Measurements from ENCODE around the gene B3GNT3. TPM values are rescaled to one million over a fixed set of nuclear protein-coding genes. Genes with fewer than 3 reads are reported as not detected.

Gene B3GNT3
- total and polyA plus RNA-seq, 9 of the 15 experiments (the other 6 are each of a cell fraction or from before 2014, with no cell fraction given), result 0.06 to 0.11 (median 0.07) TPM; not detected in 6

DNA sequence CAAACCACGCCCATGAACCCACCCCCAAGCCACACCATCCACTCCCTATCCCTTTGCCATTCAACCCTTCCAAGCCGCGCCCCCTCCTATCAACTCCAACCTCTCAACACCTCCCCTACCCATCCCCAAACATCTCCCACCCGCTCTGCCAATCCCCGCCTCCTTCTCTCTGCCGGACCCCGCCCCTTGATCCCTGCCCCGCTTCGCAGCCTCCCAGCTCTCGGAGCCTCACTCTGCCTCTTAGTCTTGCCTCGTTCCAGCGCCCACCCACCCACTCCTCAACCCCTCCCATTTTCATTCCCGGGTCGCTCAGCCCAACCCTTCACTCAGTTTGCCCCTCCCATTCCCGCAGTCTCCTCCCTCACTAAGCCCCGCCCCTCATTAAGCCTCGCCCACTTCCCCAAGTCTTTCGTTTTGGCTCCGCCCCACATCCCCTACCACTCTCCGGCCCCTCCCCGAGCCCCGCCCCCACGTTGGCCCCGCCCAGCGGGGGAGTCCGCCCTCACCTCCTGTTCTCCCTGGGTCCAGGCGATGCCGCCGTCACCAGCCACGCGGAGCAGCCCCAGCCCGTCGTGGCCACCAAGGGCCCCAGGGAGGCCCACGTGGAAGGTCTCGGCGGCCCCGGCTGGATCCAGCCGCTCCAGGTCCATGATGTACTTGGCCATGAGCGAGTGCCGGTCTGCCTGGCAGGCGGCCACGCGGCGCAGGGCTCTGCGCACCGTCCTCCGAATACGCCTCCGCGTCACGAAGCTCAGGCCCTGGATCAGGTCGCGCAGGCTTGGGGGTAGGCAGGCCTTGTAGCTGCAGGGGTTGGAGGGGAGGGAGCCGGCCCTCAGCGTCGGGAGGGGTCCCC lies 47.1 kb downstream of the B3GNT3 start (continued):
- TF ChIP-seq, protein P1, sequence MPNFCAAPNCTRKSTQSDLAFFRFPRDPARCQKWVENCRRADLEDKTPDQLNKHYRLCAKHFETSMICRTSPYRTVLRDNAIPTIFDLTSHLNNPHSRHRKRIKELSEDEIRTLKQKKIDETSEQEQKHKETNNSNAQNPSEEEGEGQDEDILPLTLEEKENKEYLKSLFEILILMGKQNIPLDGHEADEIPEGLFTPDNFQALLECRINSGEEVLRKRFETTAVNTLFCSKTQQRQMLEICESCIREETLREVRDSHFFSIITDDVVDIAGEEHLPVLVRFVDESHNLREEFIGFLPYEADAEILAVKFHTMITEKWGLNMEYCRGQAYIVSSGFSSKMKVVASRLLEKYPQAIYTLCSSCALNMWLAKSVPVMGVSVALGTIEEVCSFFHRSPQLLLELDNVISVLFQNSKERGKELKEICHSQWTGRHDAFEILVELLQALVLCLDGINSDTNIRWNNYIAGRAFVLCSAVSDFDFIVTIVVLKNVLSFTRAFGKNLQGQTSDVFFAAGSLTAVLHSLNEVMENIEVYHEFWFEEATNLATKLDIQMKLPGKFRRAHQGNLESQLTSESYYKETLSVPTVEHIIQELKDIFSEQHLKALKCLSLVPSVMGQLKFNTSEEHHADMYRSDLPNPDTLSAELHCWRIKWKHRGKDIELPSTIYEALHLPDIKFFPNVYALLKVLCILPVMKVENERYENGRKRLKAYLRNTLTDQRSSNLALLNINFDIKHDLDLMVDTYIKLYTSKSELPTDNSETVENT (CRISPR knock-in tag; IDR thresholded peaks at IDR 0.05), result peak; percentile 68; the same call in 1 of the 2 replicates
- TF ChIP-seq HIVEP1 (CRISPR knock-in tag; IDR thresholded peaks at IDR 0.05) (no peak), RB1 (IDR thresholded peaks at IDR 0.05; ENCODE audit: low read depth) (peak; percentile 62), HCFC1 (IDR thresholded peaks at IDR 0.05; ENCODE audit: low read depth, low read length) (peak; percentile 16; the same call in 1 of the 2 replicates), KLF6 (CRISPR knock-in tag; IDR thresholded peaks at IDR 0.05; ENCODE audit: borderline replicate concordance) (no peak), ZFX (CRISPR knock-in tag; IDR thresholded peaks at IDR 0.05) (peak; percentile 69), PTBP1 (IDR thresholded peaks at IDR 0.05; ENCODE audit: low read depth, low read length) (no peak), ZNF3 (CRISPR knock-in tag; IDR thresholded peaks at IDR 0.05) (no peak), TSC22D4 (tag; IDR thresholded peaks at IDR 0.05) (no peak), CHD1 (IDR thresholded peaks at IDR 0.05; ENCODE audit: low read length) (no peak), DACH1 (IDR thresholded peaks at IDR 0.05; ENCODE audit: partially characterized antibody) (peak; percentile 39), FOS (IDR thresholded peaks at IDR 0.05; ENCODE audit: extremely low read depth, insufficient read length) (no peak), PYGO2 (tag; IDR thresholded peaks at IDR 0.05) (no peak), NCOR1 (IDR thresholded peaks at IDR 0.05) (no peak)
- TF ChIP-seq, protein P2, sequence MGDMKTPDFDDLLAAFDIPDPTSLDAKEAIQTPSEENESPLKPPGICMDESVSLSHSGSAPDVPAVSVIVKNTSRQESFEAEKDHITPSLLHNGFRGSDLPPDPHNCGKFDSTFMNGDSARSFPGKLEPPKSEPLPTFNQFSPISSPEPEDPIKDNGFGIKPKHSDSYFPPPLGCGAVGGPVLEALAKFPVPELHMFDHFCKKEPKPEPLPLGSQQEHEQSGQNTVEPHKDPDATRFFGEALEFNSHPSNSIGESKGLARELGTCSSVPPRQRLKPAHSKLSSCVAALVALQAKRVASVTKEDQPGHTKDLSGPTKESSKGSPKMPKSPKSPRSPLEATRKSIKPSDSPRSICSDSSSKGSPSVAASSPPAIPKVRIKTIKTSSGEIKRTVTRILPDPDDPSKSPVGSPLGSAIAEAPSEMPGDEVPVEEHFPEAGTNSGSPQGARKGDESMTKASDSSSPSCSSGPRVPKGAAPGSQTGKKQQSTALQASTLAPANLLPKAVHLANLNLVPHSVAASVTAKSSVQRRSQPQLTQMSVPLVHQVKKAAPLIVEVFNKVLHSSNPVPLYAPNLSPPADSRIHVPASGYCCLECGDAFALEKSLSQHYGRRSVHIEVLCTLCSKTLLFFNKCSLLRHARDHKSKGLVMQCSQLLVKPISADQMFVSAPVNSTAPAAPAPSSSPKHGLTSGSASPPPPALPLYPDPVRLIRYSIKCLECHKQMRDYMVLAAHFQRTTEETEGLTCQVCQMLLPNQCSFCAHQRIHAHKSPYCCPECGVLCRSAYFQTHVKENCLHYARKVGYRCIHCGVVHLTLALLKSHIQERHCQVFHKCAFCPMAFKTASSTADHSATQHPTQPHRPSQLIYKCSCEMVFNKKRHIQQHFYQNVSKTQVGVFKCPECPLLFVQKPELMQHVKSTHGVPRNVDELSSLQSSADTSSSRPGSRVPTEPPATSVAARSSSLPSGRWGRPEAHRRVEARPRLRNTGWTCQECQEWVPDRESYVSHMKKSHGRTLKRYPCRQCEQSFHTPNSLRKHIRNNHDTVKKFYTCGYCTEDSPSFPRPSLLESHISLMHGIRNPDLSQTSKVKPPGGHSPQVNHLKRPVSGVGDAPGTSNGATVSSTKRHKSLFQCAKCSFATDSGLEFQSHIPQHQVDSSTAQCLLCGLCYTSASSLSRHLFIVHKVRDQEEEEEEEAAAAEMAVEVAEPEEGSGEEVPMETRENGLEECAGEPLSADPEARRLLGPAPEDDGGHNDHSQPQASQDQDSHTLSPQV (IDR thresholded peaks at IDR 0.05), result no peak; the same call in 1 of the 2 replicates
- TF ChIP-seq, protein P3, sequence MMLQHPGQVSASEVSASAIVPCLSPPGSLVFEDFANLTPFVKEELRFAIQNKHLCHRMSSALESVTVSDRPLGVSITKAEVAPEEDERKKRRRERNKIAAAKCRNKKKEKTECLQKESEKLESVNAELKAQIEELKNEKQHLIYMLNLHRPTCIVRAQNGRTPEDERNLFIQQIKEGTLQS (IDR thresholded peaks at IDR 0.05), result no peak
- TF ChIP-seq, protein P3 (CRISPR knock-in tag; conservative IDR thresholded peaks at IDR 0.05), result no peak
- TF ChIP-seq, protein P4, sequence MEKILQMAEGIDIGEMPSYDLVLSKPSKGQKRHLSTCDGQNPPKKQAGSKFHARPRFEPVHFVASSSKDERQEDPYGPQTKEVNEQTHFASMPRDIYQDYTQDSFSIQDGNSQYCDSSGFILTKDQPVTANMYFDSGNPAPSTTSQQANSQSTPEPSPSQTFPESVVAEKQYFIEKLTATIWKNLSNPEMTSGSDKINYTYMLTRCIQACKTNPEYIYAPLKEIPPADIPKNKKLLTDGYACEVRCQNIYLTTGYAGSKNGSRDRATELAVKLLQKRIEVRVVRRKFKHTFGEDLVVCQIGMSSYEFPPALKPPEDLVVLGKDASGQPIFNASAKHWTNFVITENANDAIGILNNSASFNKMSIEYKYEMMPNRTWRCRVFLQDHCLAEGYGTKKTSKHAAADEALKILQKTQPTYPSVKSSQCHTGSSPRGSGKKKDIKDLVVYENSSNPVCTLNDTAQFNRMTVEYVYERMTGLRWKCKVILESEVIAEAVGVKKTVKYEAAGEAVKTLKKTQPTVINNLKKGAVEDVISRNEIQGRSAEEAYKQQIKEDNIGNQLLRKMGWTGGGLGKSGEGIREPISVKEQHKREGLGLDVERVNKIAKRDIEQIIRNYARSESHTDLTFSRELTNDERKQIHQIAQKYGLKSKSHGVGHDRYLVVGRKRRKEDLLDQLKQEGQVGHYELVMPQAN (IDR thresholded peaks at IDR 0.05; ENCODE audit: borderline replicate concordance), result peak; percentile 55; the same call in 1 of the 2 replicates

Measured in K562 (cell line).